ENCODE data around the gene EIF4A3. TPM values are rescaled to one million over a fixed set of nuclear protein-coding genes. Genes with fewer than 3 reads are reported as not detected.

The EIF4A3 gene
- total RNA-seq, 1 donor from 2014 or later: 77.2 TPM

DNA sequence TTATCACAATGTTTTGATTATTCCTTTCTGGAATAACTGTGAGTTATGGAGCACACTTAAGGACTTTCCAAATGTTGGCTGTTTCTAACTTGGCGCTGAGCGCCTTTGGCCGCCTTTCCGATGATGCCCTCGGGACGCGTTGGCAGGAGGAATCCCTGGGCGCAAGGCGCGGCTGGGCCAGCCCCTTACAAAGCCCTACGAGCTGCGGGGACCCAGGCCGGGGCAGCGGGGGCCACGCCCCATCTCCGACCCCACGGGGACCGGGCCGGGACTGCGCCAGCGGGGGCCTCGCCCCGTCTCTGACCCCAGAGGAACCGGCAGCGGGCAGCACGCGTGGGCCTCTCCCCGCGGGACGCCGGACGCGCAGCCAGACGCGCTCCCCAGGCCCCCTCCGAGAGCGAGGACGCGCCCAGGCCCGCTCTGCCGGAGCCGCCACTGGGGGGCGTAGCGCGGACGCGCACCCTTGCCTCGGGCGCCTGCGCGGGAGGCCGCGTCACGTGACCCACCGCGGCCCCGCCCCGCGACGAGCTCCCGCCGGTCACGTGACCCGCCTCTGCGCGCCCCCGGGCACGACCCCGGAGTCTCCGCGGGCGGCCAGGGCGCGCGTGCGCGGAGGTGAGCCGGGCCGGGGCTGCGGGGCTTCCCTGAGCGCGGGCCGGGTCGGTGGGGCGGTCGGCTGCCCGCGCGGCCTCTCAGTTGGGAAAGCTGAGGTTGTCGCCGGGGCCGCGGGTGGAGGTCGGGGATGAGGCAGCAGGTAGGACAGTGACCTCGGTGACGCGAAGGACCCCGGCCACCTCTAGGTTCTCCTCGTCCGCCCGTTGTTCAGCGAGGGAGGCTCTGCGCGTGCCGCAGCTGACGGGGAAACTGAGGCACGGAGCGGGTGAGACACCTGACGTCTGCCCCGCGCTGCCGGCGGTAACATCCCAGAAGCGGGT lies 45.6 kb downstream of the EIF4A3 start, which contains the start of gene GAA:
Gene GAA (plus strand): TSS at position 571 of the 935 bp plus-strand sequence. CDS start 3,006 bp downstream, outside the sequence.
- Mint-ChIP-seq H3K4me3 (peak within 1 kb of the TSS; percentile 87), H3K27me3 (ENCODE audit: low read depth) (no peaks in the 10 kb centered on the region), H3K36me3 (no peaks in the 10 kb centered on the region), H3K4me1 (peaks cover 26% of the 10 kb centered on the region), H3K9me3 (no peaks in the 10 kb centered on the region), H3K27ac (peak within 1 kb of the TSS; percentile 86)
- DNase-seq (ENCODE audit: low spot score in 2 of 2, unreplicated experiment in 2 of 2): peak; percentile 85 to 94
- TF ChIP-seq, protein P1, sequence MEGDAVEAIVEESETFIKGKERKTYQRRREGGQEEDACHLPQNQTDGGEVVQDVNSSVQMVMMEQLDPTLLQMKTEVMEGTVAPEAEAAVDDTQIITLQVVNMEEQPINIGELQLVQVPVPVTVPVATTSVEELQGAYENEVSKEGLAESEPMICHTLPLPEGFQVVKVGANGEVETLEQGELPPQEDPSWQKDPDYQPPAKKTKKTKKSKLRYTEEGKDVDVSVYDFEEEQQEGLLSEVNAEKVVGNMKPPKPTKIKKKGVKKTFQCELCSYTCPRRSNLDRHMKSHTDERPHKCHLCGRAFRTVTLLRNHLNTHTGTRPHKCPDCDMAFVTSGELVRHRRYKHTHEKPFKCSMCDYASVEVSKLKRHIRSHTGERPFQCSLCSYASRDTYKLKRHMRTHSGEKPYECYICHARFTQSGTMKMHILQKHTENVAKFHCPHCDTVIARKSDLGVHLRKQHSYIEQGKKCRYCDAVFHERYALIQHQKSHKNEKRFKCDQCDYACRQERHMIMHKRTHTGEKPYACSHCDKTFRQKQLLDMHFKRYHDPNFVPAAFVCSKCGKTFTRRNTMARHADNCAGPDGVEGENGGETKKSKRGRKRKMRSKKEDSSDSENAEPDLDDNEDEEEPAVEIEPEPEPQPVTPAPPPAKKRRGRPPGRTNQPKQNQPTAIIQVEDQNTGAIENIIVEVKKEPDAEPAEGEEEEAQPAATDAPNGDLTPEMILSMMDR (IDR thresholded peaks at IDR 0.05; ENCODE audit: unreplicated experiment): peak; percentile 89

DNA sequence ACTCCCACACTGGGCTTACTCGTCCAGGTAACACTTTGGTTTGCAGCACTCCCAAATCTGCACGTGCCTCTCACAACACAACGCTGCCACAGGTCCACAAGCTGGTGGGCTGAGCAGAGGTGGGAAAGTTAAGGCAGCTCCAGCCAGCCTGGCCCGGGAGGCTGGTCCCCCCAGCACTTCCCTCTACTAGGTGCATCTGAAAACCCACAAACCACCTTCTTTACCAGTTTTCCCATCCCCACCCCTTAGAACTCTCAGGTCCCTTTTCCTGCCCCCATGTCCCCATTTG lies 46.9 kb downstream of the EIF4A3 start:
- no peaks in the 10 kb centered on the region for H3K9me3 Mint-ChIP-seq
- TF ChIP-seq, protein P1 (IDR thresholded peaks at IDR 0.05; ENCODE audit: unreplicated experiment): no peak
- no peak overlapping the region for H3K27ac Mint-ChIP-seq
- no peak overlapping the region for H3K4me3 Mint-ChIP-seq
- no peaks in the 10 kb centered on the region for H3K36me3 Mint-ChIP-seq
- H3K4me1 Mint-ChIP-seq: peaks cover 23% of the 10 kb centered on the region
- no peaks in the 10 kb centered on the region for H3K27me3 Mint-ChIP-seq (ENCODE audit: low read depth)
- DNase-seq (ENCODE audit: low spot score in 2 of 2, unreplicated experiment in 2 of 2): no peak

DNA sequence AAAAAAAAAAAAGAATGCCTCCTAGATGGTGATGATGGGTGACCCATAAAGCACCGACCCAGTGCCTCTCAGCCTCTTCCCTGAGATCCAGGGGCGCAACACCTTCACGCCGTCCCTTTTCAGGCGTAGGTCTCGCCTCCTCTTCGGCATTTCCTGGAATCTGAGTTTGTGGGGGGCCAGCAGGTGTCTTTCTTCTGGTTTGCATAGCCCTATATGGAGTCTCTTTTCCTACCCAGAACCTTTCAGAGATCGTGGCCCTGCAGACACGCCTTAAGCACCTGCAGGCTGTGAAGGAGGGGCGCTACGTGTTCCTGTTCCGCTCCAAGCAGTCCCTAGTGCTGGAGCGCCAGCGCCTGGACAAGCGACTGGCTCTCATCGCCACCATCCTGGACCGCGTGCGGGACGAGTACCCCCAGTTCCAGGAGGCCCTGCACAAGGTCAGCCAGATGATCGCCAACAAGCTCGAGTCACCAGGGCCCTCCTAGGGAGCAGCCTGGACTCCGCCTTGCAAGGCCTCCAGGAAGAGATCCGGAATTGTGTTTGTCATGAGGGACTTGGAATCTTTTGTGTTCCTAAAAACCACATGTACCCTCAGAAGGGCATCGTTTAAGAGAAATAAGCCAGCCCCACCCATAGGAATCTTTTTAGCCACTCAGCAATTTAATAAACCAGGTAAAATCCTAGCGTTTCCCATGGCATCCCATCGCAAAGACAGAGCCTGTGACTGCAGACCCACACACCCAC lies 47.5 kb downstream of the EIF4A3 start:
- H3K27me3 Mint-ChIP-seq (ENCODE audit: low read depth): no peaks in the 10 kb centered on the region
- TF ChIP-seq, protein P1 (IDR thresholded peaks at IDR 0.05; ENCODE audit: unreplicated experiment): no peak
- H3K9me3 Mint-ChIP-seq: no peaks in the 10 kb centered on the region
- H3K4me3 Mint-ChIP-seq: no peak overlapping the region
- H3K4me1 Mint-ChIP-seq: peaks cover 22% of the 10 kb centered on the region
- no peak overlapping the region for H3K27ac Mint-ChIP-seq
- H3K36me3 Mint-ChIP-seq: no peaks in the 10 kb centered on the region
- DNase-seq (ENCODE audit: low spot score in 2 of 2, unreplicated experiment in 2 of 2): no peak

DNA sequence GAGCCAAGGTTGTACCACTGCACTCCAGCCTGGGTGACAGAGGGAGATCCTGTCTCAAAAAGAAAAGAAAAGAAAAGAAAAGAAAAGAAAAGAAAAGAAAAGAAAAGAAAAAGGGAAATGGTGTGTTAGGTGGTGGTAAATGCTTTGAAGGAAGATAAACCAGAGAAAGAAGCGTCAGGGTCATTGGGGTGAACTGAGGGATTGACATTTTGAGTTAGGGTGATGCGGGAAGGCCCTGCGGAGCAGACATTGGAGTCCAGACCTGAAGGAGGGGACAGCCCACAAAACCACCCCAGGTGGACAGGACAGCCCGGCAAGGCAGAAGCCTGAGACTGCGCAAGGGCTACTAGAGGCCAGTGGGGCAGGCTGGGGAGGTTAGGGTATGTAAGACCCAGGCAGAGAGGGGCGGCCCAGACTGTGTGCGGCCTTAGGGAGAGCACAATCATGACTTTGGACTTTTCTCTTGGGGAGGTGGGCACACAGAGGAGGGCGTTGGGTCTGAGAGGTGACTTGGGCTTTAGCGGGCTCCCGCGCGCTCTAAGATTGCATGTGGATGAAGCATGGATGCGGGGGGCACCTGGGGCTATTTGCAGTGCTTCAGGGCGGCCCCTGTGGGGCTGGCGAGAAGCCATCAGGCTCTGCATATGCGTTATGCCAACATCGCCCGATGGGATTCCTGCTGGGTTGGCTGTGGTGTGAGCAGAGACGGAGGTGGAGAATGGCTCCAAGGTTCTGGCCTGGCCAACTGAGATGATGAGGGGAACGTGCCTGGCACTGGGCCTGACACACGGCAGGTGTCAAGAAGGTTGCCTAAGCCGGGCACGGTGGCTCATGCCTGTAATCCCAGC lies 48.9 kb downstream of the EIF4A3 start:
- TF ChIP-seq, protein P1 (IDR thresholded peaks at IDR 0.05; ENCODE audit: unreplicated experiment): no peak
- no peak for DNase-seq (ENCODE audit: low spot score in 2 of 2, unreplicated experiment in 2 of 2)
- H3K4me1 Mint-ChIP-seq: peaks cover 15% of the 10 kb centered on the region
- no peak overlapping the region for H3K4me3 Mint-ChIP-seq
- no peaks in the 10 kb centered on the region for H3K36me3 Mint-ChIP-seq
- H3K9me3 Mint-ChIP-seq: no peaks in the 10 kb centered on the region
- no peak overlapping the region for H3K27ac Mint-ChIP-seq
- no peaks in the 10 kb centered on the region for H3K27me3 Mint-ChIP-seq (ENCODE audit: low read depth)

DNA sequence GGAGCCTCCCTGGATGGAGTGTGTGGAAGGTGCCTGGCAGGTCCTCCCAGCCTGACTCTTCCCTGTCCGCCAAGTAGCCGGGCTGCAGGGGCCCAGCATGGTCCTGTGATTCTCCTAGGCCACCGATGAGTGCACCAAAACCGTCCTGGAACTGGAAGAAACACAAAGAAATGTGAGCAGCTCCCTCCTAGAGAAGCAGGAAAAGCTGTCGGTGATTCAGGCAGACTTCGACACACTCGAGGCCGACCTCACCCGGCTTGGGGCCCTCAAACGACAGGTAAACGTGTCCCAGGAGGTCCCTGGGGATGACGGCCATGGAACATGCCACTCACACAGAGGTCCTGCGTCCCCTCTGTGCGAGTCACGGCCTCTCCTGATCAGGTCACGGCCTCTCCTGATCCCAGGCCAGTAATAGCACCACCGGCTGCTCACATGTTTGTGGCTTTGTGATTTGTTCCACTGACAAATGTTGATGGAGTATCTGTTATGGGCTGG lies 49.8 kb downstream of the EIF4A3 start:
- TF ChIP-seq, protein P1 (IDR thresholded peaks at IDR 0.05; ENCODE audit: unreplicated experiment): no peak
- no peak for DNase-seq (ENCODE audit: low spot score in 2 of 2, unreplicated experiment in 2 of 2)
- Mint-ChIP-seq H3K9me3 (no peaks in the 10 kb centered on the region), H3K27ac (no peak overlapping the region), H3K36me3 (no peaks in the 10 kb centered on the region), H3K27me3 (ENCODE audit: low read depth) (no peaks in the 10 kb centered on the region), H3K4me1 (peaks cover 8% of the 10 kb centered on the region), H3K4me3 (no peak overlapping the region)

Measured in mesothelial cell of epicardium (in vitro differentiated cells).